Gastrocnemius medialis (tissue), 4 donors: Measurements from ENCODE around the gene DHX40. TPM values are rescaled to one million over a fixed set of nuclear protein-coding genes. Genes with fewer than 3 reads are reported as not detected.
"Not testable (repeated sequence)": the region's sequence is repeated elsewhere in the genome, so short reads cannot be mapped to it uniquely, and the experiment has no call there.

Source experiments
- ATAC-seq, 2 donors: fragments of 150-250 bp; one replicate each; pipeline ENCODE4 v1.9.1; 2016
- DNase-seq, 2 donors: peaks; one replicate each; pipeline ENCODE4 v3.0.0-alpha.2; 2019
- H3K27ac ChIP-seq, 4 donors: fragments of 200-600 bp; sonication (generic); 1 replicate in 1 of 4; 2 replicates in 3 of 4; pipeline ENCODE4 v1.5.1; 2016 to 2018; ENCODE audit warnings: mild to moderate bottlenecking in 2 of 4, moderate library complexity in 1 of 4
- H3K27me3 ChIP-seq, 3 donors: fragments of 200-600 bp; sonication (generic) in 2 of 3; 1 replicate in 1 of 3; 2 replicates in 2 of 3; pipeline versions ENCODE4 v1.5.1 to v1.6.0; 2016 to 2019; ENCODE audit warnings: mild to moderate bottlenecking in 1 of 3, moderate library complexity in 1 of 3
- H3K36me3 ChIP-seq, 2 donors: fragments of 200-600 bp; sonication (generic) in 1 of 2; one replicate each; pipeline ENCODE4 v1.5.1; 2017 to 2018
- H3K4me1 ChIP-seq, 2 donors: fragments of 200-600 bp; sonication (generic) in 1 of 2; one replicate each; pipeline ENCODE4 v1.5.1; 2016 to 2017; ENCODE audit warnings: mild to moderate bottlenecking in 2 of 2
- H3K4me3 ChIP-seq, 4 donors: fragments of 200-600 bp; sonication (generic) in 3 of 4; 1 replicate in 1 of 4; 2 replicates in 3 of 4; pipeline ENCODE4 v1.5.1; 2016 to 2019; ENCODE audit warnings: mild to moderate bottlenecking in 2 of 4
- H3K9me3 ChIP-seq, 3 donors: fragments of 200-600 bp; sonication (generic) in 2 of 3; 1 replicate in 1 of 3; 2 replicates in 2 of 3; pipeline ENCODE4 v1.5.1; 2016 to 2019
- POLR2A ChIP-seq, 2 donors: fragments of 450-650 bp; IDR thresholded peaks; one replicate each; pipeline ENCODE4 v1.6.1; 2017; ENCODE audit warnings: antibody characterized with exemption in 2 of 2, mild to moderate bottlenecking in 2 of 2, moderate library complexity in 2 of 2
- in situ Hi-C, 4 donors: fragments of 200-750 bp; cut with MboI; loops; one replicate each; pipeline versions ENCODE4 v1.15.0 to v1.8.0; 2017; ENCODE audit warnings: low sequenced_read_pairs in 4 of 4
- intact Hi-C: fragments of 100-400 bp; cut with DNase I; formaldehyde crosslinking; loops from one replicate; pipeline ENCODE4 v1.15.1; 2023; ENCODE audit warnings: low total_unique reads
- total RNA-seq, 4 donors: library from RNA; depleted of rRNA; stranded (reverse); fragments of >200 nt; gene quantifications; one replicate each; pipeline versions ENCODE4 v1.1.0 to v1.2.3, GENCODE V29; 2016
- TF ChIP-seq, protein P1 (sequence below), 5 experiments: fragments of 450-650 bp in 3 of 5; fragments of 200-600 bp in 2 of 5; sonication (generic) in 2 of 5; IDR thresholded peaks in 4 of 5; conservative IDR thresholded peaks in 1 of 5; 1 replicate in 4 of 5; 2 replicates in 1 of 5; pipeline ENCODE4 v1.5.1; 2016 to 2019; ENCODE audit warnings: antibody characterized with exemption in 5 of 5, mild to moderate bottlenecking in 3 of 5, moderate library complexity in 3 of 5

DHX40 gene
- total RNA-seq, 4 donors from 2014 or later = 21.2 to 32.2 (median 26.9) TPM

DNA sequence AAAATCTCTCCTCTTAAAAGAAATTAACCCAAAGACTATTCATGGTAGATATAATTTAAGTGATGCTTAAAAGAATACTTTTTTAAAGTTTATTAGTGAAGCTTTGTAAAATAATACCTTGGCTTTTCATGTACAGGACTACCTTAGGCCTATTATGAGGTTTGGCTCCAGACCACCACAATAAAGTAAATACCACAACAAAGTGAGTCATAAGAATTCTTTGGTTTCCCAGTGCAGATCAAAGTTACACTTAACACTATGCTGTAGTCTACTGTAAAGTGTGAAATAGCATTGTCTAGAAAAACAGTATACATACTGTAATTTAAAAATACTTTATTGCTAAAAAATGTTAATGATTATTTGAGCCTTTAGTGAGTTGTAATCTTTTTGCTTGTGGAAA, 85.9 kb downstream of the DHX40 start:
- intact Hi-C loops (no loop called here), in situ Hi-C loops (loop anchor here in 2 of 4 donors (25.0 kb wide), 2 partner anchors 411 to 536 kb away; no protein-coding TSS in a partner anchor)
- ATAC-seq = no peak

DNA sequence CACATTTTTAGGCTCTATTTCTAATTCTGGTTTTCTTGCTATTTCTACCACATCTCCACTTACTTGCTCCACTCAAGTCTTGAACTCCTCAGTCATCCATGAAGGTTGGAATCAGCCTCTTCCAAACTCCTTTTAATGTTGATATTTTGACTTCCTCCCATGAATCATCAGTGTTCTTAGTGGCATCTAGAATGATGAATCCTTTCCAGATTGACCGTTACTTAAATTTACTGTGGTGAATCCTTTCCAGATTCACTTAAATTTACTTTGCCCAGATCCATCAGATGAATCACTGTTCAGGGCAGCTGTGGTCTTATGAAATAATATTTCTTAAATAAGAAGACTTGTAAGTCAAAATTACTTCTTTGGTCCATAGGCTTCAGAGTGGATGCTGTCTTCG, 86.7 kb downstream of the DHX40 start:
- H3K4me1 ChIP-seq = peaks cover 5 to 13% of the 10 kb centered on the region in 2 donors
- intact Hi-C loops (no loop called here), in situ Hi-C loops (loop anchor here in 2 of 4 donors (25.0 kb wide), 2 partner anchors 410 to 535 kb away; no protein-coding TSS in a partner anchor)
- peaks cover 0 to 86% of the 10 kb centered on the region in 2 donors for H3K36me3 ChIP-seq
- no peaks in the 10 kb centered on the region for H3K27me3 ChIP-seq
- ATAC-seq = no peak
- H3K4me3 ChIP-seq = no peak overlapping the region
- TF ChIP-seq, protein P1, sequence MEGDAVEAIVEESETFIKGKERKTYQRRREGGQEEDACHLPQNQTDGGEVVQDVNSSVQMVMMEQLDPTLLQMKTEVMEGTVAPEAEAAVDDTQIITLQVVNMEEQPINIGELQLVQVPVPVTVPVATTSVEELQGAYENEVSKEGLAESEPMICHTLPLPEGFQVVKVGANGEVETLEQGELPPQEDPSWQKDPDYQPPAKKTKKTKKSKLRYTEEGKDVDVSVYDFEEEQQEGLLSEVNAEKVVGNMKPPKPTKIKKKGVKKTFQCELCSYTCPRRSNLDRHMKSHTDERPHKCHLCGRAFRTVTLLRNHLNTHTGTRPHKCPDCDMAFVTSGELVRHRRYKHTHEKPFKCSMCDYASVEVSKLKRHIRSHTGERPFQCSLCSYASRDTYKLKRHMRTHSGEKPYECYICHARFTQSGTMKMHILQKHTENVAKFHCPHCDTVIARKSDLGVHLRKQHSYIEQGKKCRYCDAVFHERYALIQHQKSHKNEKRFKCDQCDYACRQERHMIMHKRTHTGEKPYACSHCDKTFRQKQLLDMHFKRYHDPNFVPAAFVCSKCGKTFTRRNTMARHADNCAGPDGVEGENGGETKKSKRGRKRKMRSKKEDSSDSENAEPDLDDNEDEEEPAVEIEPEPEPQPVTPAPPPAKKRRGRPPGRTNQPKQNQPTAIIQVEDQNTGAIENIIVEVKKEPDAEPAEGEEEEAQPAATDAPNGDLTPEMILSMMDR (IDR thresholded peaks at IDR 0.05 in 4 of 5, conservative IDR thresholded peaks at IDR 0.05 in 1 of 5) = no peak
- no peak for TF ChIP-seq POLR2A (IDR thresholded peaks at IDR 0.05)
- H3K9me3 ChIP-seq = no peaks in the 10 kb centered on the region
- no peak for DNase-seq
- no peak overlapping the region for H3K27ac ChIP-seq

More for the DNA sequence above, 85.9 kb downstream of the DHX40 start:
- peaks cover 0 to 84% of the 10 kb centered on the region in 2 donors for H3K36me3 ChIP-seq
- H3K9me3 ChIP-seq = no peaks in the 10 kb centered on the region
- no peak for DNase-seq
- no peak overlapping the region for H3K27ac ChIP-seq
- H3K4me3 ChIP-seq = no peak overlapping the region
- peaks cover 8 to 18% of the 10 kb centered on the region in 2 donors for H3K4me1 ChIP-seq
- TF ChIP-seq POLR2A (IDR thresholded peaks at IDR 0.05) = no peak
- H3K27me3 ChIP-seq = no peaks in the 10 kb centered on the region

DNA sequence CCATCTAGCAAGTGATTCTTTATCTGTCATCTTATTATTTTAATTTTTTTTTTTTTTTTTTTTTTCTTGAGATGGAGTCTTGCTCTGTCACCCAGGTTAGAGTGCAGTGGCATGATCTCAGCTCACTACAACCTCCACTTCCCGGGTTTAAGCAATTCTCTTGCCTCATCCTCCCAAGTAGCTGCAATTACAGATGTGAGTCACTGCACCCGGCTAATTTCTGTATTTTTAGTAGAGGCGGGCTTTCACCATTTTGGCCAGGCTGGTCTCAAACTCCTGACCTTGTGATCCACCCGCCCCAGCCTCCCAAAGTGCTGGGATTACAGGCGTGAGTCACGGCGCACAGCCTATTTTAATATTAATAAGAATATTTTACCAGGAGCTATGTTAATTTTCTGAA, 91.2 kb downstream of the DHX40 start:
- H3K4me1 ChIP-seq, H3K9me3 ChIP-seq, DNase-seq, H3K27me3 ChIP-seq, ATAC-seq, H3K4me3 ChIP-seq, H3K27ac ChIP-seq, intact Hi-C loops: not testable (repeated sequence)
- H3K36me3 ChIP-seq = peaks cover 2 to 95% of the 10 kb centered on the region in 2 donors
- in situ Hi-C loops = loop anchor here in 2 of 4 donors (25.0 kb wide), 2 partner anchors 406 to 531 kb away; no protein-coding TSS in a partner anchor

Other genes starting within 250 kb of the DHX40 start
- gene YPEL2, start 234.0 kb upstream of the DHX40 start, total RNA-seq = 10 to 100 TPM; 18.9 to 27.4 (median 22.2) TPM
- 100 to 1,000 TPM; 140 to 203 (median 172) TPM for gene CLTC, start 54.3 kb downstream of the DHX40 start, total RNA-seq
- 10 to 100 TPM; 17.4 to 18.7 (median 18.1) TPM for gene PTRH2, start 141.8 kb downstream of the DHX40 start, total RNA-seq
- gene VMP1, start 142.0 kb downstream of the DHX40 start, total RNA-seq = 10 to 100 TPM; 39.2 to 55.0 (median 48.4) TPM